ENCODE measurements around the gene FAM83B.

The FAM83B gene

DNA sequence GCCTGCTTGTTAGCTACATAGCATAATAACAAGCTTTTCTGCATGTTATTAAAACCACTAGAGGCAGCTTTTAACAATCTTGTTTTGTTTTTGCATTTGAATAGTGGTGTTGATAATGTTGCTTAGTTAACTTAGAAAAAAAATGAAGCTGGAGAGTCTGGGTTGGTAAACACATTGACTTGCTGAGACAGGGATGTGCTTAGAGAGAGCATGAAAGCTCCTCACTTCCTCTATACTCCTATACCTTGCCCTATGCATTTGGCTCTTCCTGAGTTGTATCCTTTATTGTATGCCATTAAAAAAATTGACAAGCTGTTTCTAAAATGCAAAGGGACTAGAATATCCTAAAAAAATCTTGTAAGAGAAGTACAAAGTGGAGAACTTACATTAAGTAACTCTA, 13.6 kb downstream of the FAM83B start:
- TF ChIP-seq ESRRG (CRISPR knock-in tag; IDR thresholded peaks at IDR 0.05) (no peak), RARB (CRISPR knock-in tag; IDR thresholded peaks at IDR 0.05) (no peak), PPARA (CRISPR knock-in tag; IDR thresholded peaks at IDR 0.05; ENCODE audit: borderline replicate concordance) (no peak), TCF4 (CRISPR knock-in tag; IDR thresholded peaks at IDR 0.05; ENCODE audit: borderline replicate concordance) (no peak), ZNF565 (CRISPR knock-in tag; conservative IDR thresholded peaks at IDR 0.05; ENCODE audit: low read depth) (no peak), ZFP3 (CRISPR knock-in tag; IDR thresholded peaks at IDR 0.05) (no peak), ISL1 (CRISPR knock-in tag; IDR thresholded peaks at IDR 0.05) (no peak), SNAI2 (CRISPR knock-in tag; IDR thresholded peaks at IDR 0.05) (no peak), ZC3H10 (CRISPR knock-in tag; IDR thresholded peaks at IDR 0.05) (no peak), ARNTL (CRISPR knock-in tag; IDR thresholded peaks at IDR 0.05; ENCODE audit: borderline replicate concordance, low read depth) (no peak), GLIS3 (CRISPR knock-in tag; IDR thresholded peaks at IDR 0.05) (no peak), CSDC2 (CRISPR knock-in tag; IDR thresholded peaks at IDR 0.05) (no peak), ZNF8 (CRISPR knock-in tag; IDR thresholded peaks at IDR 0.05) (no peak), OSR1 (CRISPR knock-in tag; IDR thresholded peaks at IDR 0.05) (no peak)
- TF ChIP-seq, protein P1, sequence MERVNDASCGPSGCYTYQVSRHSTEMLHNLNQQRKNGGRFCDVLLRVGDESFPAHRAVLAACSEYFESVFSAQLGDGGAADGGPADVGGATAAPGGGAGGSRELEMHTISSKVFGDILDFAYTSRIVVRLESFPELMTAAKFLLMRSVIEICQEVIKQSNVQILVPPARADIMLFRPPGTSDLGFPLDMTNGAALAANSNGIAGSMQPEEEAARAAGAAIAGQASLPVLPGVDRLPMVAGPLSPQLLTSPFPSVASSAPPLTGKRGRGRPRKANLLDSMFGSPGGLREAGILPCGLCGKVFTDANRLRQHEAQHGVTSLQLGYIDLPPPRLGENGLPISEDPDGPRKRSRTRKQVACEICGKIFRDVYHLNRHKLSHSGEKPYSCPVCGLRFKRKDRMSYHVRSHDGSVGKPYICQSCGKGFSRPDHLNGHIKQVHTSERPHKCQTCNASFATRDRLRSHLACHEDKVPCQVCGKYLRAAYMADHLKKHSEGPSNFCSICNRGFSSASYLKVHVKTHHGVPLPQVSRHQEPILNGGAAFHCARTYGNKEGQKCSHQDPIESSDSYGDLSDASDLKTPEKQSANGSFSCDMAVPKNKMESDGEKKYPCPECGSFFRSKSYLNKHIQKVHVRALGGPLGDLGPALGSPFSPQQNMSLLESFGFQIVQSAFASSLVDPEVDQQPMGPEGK (CRISPR knock-in tag; IDR thresholded peaks at IDR 0.05; ENCODE audit: borderline replicate concordance) = no peak
- TF ChIP-seq, protein P2, sequence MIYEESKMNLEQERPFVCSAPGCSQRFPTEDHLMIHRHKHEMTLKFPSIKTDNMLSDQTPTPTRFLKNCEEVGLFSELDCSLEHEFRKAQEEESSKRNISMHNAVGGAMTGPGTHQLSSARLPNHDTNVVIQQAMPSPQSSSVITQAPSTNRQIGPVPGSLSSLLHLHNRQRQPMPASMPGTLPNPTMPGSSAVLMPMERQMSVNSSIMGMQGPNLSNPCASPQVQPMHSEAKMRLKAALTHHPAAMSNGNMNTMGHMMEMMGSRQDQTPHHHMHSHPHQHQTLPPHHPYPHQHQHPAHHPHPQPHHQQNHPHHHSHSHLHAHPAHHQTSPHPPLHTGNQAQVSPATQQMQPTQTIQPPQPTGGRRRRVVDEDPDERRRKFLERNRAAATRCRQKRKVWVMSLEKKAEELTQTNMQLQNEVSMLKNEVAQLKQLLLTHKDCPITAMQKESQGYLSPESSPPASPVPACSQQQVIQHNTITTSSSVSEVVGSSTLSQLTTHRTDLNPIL (CRISPR knock-in tag; IDR thresholded peaks at IDR 0.05; ENCODE audit: low read depth) = no peak
- TF ChIP-seq, protein P3, sequence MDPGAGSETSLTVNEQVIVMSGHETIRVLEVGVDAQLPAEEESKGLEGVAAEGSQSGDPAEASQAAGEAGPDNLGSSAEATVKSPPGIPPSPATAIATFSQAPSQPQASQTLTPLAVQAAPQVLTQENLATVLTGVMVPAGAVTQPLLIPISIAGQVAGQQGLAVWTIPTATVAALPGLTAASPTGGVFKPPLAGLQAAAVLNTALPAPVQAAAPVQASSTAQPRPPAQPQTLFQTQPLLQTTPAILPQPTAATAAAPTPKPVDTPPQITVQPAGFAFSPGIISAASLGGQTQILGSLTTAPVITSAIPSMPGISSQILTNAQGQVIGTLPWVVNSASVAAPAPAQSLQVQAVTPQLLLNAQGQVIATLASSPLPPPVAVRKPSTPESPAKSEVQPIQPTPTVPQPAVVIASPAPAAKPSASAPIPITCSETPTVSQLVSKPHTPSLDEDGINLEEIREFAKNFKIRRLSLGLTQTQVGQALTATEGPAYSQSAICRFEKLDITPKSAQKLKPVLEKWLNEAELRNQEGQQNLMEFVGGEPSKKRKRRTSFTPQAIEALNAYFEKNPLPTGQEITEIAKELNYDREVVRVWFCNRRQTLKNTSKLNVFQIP (CRISPR knock-in tag; IDR thresholded peaks at IDR 0.05; ENCODE audit: borderline replicate concordance, low read depth) = no peak
- TF ChIP-seq, protein P4, sequence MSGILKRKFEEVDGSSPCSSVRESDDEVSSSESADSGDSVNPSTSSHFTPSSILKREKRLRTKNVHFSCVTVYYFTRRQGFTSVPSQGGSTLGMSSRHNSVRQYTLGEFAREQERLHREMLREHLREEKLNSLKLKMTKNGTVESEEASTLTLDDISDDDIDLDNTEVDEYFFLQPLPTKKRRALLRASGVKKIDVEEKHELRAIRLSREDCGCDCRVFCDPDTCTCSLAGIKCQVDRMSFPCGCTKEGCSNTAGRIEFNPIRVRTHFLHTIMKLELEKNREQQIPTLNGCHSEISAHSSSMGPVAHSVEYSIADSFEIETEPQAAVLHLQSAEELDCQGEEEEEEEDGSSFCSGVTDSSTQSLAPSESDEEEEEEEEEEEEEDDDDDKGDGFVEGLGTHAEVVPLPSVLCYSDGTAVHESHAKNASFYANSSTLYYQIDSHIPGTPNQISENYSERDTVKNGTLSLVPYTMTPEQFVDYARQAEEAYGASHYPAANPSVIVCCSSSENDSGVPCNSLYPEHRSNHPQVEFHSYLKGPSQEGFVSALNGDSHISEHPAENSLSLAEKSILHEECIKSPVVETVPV (CRISPR knock-in tag; IDR thresholded peaks at IDR 0.05) = no peak
- TF ChIP-seq, protein P5, sequence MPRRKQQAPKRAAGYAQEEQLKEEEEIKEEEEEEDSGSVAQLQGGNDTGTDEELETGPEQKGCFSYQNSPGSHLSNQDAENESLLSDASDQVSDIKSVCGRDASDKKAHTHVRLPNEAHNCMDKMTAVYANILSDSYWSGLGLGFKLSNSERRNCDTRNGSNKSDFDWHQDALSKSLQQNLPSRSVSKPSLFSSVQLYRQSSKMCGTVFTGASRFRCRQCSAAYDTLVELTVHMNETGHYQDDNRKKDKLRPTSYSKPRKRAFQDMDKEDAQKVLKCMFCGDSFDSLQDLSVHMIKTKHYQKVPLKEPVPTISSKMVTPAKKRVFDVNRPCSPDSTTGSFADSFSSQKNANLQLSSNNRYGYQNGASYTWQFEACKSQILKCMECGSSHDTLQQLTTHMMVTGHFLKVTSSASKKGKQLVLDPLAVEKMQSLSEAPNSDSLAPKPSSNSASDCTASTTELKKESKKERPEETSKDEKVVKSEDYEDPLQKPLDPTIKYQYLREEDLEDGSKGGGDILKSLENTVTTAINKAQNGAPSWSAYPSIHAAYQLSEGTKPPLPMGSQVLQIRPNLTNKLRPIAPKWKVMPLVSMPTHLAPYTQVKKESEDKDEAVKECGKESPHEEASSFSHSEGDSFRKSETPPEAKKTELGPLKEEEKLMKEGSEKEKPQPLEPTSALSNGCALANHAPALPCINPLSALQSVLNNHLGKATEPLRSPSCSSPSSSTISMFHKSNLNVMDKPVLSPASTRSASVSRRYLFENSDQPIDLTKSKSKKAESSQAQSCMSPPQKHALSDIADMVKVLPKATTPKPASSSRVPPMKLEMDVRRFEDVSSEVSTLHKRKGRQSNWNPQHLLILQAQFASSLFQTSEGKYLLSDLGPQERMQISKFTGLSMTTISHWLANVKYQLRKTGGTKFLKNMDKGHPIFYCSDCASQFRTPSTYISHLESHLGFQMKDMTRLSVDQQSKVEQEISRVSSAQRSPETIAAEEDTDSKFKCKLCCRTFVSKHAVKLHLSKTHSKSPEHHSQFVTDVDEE (CRISPR knock-in tag; IDR thresholded peaks at IDR 0.05) = no peak
- no peak for ATAC-seq

DNA sequence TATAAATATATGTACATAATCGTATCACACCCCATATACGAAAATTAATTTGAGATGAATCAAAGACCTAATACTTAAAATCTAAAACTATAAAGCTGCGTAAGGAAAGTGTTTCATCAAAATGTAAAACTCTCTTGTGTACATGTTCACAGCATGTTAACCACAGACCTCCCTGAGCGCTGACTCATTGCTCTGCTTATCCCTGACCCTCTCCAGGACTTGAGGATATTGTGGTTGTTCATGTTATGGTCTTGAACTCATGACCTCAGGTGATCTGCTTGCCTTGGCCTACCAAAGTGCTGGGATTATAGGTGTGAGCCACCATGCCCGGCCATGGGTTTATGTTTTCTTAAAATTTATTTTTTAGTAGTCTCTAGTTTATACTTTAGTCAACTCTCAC, 14.2 kb downstream of the FAM83B start:
- TF ChIP-seq ZNF565 (CRISPR knock-in tag; conservative IDR thresholded peaks at IDR 0.05; ENCODE audit: low read depth) = no peak
- ATAC-seq = no peak

DNA sequence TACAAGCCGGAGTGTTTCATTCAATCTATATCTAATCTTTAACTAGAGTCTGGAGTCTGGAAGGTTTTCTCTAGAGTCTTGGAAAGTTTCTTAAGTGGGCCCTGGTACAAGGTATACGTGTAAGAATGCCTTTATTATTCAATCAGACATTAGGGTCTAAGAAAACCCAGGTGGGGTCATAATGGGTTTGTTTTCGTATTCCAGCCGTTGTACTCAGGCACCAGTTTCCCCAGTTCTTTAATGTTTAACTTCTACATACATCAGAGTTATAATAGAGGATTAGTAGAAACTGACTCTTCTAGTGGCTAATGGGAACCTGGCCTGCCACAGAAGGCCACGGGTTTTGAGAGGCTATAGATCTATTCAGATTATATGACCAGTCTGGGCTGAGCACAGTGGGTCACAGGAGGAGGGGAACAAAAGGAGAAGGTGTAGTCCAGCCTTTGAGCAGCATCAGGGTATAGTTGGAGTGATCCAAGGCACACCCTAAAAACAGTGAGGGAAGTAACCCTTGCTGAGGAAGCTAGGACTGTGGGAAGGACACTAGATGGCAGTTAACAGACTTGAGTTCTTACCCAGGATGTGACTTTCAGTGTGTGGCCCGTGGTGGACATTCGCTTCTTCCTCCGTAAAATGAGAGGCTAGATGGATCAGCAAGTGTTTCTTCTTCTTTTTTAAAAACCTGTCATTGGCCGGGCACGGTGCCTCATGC, 15.5 kb downstream of the FAM83B start:
- ATAC-seq = no peak
- no peak for TF ChIP-seq ZNF565 (CRISPR knock-in tag; conservative IDR thresholded peaks at IDR 0.05; ENCODE audit: low read depth)
- TF ChIP-seq ZFP30 (CRISPR knock-in tag; IDR thresholded peaks at IDR 0.05) = no peak
- no peak for TF ChIP-seq ZNF8 (CRISPR knock-in tag; IDR thresholded peaks at IDR 0.05)
- TF ChIP-seq TOX (CRISPR knock-in tag; IDR thresholded peaks at IDR 0.05; ENCODE audit: borderline replicate concordance) = no peak
- TF ChIP-seq ZFP3 (CRISPR knock-in tag; IDR thresholded peaks at IDR 0.05) = no peak
- TF ChIP-seq OSR1 (CRISPR knock-in tag; IDR thresholded peaks at IDR 0.05) = no peak
- TF ChIP-seq, protein P1 (CRISPR knock-in tag; IDR thresholded peaks at IDR 0.05; ENCODE audit: borderline replicate concordance) = no peak
- TF ChIP-seq ARNTL (CRISPR knock-in tag; IDR thresholded peaks at IDR 0.05; ENCODE audit: borderline replicate concordance, low read depth) = no peak
- no peak for TF ChIP-seq SNAI2 (CRISPR knock-in tag; IDR thresholded peaks at IDR 0.05)
- TF ChIP-seq RARB (CRISPR knock-in tag; IDR thresholded peaks at IDR 0.05) = no peak
- TF ChIP-seq, protein P5 (CRISPR knock-in tag; IDR thresholded peaks at IDR 0.05) = no peak
- TF ChIP-seq, protein P2 (CRISPR knock-in tag; IDR thresholded peaks at IDR 0.05; ENCODE audit: low read depth) = no peak
